Spleen (tissue), 11 donors: ENCODE data around the gene TBX4. TPM values are rescaled to one million over a fixed set of nuclear protein-coding genes. Genes with fewer than 3 reads are reported as not detected.

ENCODE experiments used
- DNase-seq: peaks from one replicate; pipeline ENCODE4 v3.0.0-alpha.2; 2020
- H3K27ac ChIP-seq, 8 donors: fragments of 200-600 bp; sonication (generic) in 7 of 8; 1 replicate in 4 of 8; 2 replicates in 4 of 8; pipeline versions ENCODE4 v1.5.0 to v1.8.0; 2016 to 2021; ENCODE audit warnings: inconsistent platforms in 4 of 8, mild to moderate bottlenecking in 4 of 8, moderate library complexity in 1 of 8
- H3K27me3 ChIP-seq, 7 donors: fragments of 200-600 bp; sonication (generic) in 6 of 7; replicated peaks in 1 of 7; 1 replicate in 4 of 7; 2 replicates in 3 of 7; pipeline versions ENCODE4 v1.5.0 to v1.8.0; 2016 to 2021; ENCODE audit warnings: inconsistent platforms in 3 of 7, mild to moderate bottlenecking in 1 of 7
- H3K36me3 ChIP-seq, 6 donors: fragments of 200-600 bp; sonication (generic) in 5 of 6; 1 replicate in 4 of 6; 2 replicates in 2 of 6; pipeline versions ENCODE4 v1.5.0 to v1.8.0; 2016 to 2021; ENCODE audit warnings: inconsistent platforms in 2 of 6
- H3K4me1 ChIP-seq, 6 donors: fragments of 200-600 bp; sonication (generic) in 5 of 6; 1 replicate in 3 of 6; 2 replicates in 3 of 6; pipeline versions ENCODE4 v1.5.0 to v1.8.0; 2016 to 2021; ENCODE audit warnings: inconsistent platforms in 3 of 6
- H3K4me3 ChIP-seq, 8 donors: fragments of 200-600 bp; sonication (generic) in 7 of 8; 1 replicate in 4 of 8; 2 replicates in 4 of 8; pipeline versions ENCODE4 v1.5.0 to v1.8.0; 2016 to 2021; ENCODE audit warnings: inconsistent platforms in 4 of 8, mild to moderate bottlenecking in 4 of 8, moderate library complexity in 2 of 8
- H3K9me3 ChIP-seq, 8 donors: fragments of 200-600 bp; sonication (generic) in 7 of 8; 1 replicate in 4 of 8; 2 replicates in 4 of 8; pipeline versions ENCODE4 v1.5.0 to v1.8.0; 2016 to 2021; ENCODE audit warnings: inconsistent platforms in 4 of 8
- CTCF ChIP-seq, 11 experiments: fragments of 200-600 bp in 7 of 11; fragments of 450-650 bp in 4 of 11; sonication (generic) in 4 of 11; IDR thresholded peaks in 8 of 11; conservative IDR thresholded peaks in 3 of 11; 1 replicate in 7 of 11; 2 replicates in 4 of 11; pipeline versions ENCODE4 v1.4.0 to v1.8.0; 2016 to 2021; ENCODE audit warnings: antibody characterized with exemption in 11 of 11, inconsistent platforms in 4 of 11, mild to moderate bottlenecking in 1 of 11
- POLR2A ChIP-seq, 3 donors: fragments of 450-650 bp; IDR thresholded peaks; one replicate each; pipeline ENCODE4 v1.5.1; 2017; ENCODE audit warnings: antibody characterized with exemption in 3 of 3, mild to moderate bottlenecking in 1 of 3
- POLR2AphosphoS5 ChIP-seq, 3 donors: sonication (generic); formaldehyde crosslinking; IDR thresholded peaks; one replicate each; pipeline ENCODE4 v1.5.1; 2017; ENCODE audit warnings: antibody characterized with exemption in 3 of 3
- WGBS, 5 donors: extraction: QIAGEN DNeasy Blood & Tissue Kit in 3 of 5; methylation state at CpG; one replicate each; pipeline versions ENCODE4 v1.1.5 to v1.1.7; 2013 to 2018; 5-methylcytosine and 5-hydroxymethylcytosine counted together
- intact Hi-C: fragments of 100-400 bp; cut with DNase I; formaldehyde crosslinking; loops from one replicate; pipeline ENCODE4 v1.15.0; 2023; ENCODE audit warnings: low total_unique reads
- polyA plus RNA-seq, 3 donors: library from polyadenylated mRNA; stranded (reverse); fragments of 200-250 nt; gene quantifications; one replicate each; pipeline ENCODE4 v1.2.1, GENCODE V29; 2013
- total RNA-seq, 7 donors: library from RNA; depleted of rRNA in 3 of 7; stranded (reverse); fragments of >200 nt in 3 of 7; fragmentation: NEBNext Ultra II Directional in 4 of 7; extraction: Animal tissue kit (Norgen Biotek cat#: 25700) in 4 of 7; gene quantifications; one replicate each; pipeline versions ENCODE4 v1.1.0 to v1.2.1, GENCODE V29; 2016 to 2021
- donor health status: healthy with polysubstance abuse.
- donor health status: DM: no; HTN: no; CAD: no; lungs with moderate emphysema.
- donor health status: DM: no; HTN: no; CAD: no.
- donor health status: Bipolar disorder and iron deficiency.
- donor health status: healthy.
- donor health status: DM: no; HTN: no; CAD: no.
- donor health status: DM: yes; HTN: yes; CAD: no.

TBX4 gene
- total and polyA plus RNA-seq, 10 donors = not detected

GRCh38 chr17:61412860-61413660 lies 39.2 kb upstream of the TBX4 start:
- H3K4me3 ChIP-seq = peak overlapping the region; percentile 28 to 75 (median 60)
- TF ChIP-seq CTCF (IDR thresholded peaks at IDR 0.05 in 8 of 11, conservative IDR thresholded peaks at IDR 0.05 in 3 of 11) (no peak), POLR2A (IDR thresholded peaks at IDR 0.05) (no peak), POLR2AphosphoS5 (IDR thresholded peaks at IDR 0.05) (no peak)
- intact Hi-C loops = loop anchor here (10.0 kb wide), 1 partner anchor 688 kb away; no protein-coding TSS in a partner anchor
- 12 to 53% (median 13%) methylated on average over 9 to 38 of the region's 38 CpGs for WGBS, 5 donors
- H3K27ac ChIP-seq = peak overlapping the region in 7 of 8 donors; percentile 69 to 84 (median 76)
- no peaks in the 10 kb centered on the region for H3K9me3 ChIP-seq
- H3K36me3 ChIP-seq = peaks cover 0 to 9% (median 0%) of the 10 kb centered on the region in 6 donors
- DNase-seq = no peak
- H3K27me3 ChIP-seq = peaks cover 3 to 93% (median 56%) of the 10 kb centered on the region in 7 donors
- H3K4me1 ChIP-seq = peaks cover 31 to 83% (median 66%) of the 10 kb centered on the region in 6 donors

- H3K9me3 ChIP-seq = no peaks in the 10 kb centered on the region
- WGBS, 5 donors = 87 to 95% (median 94%) methylated on average over 8 of the region's 8 CpGs
- H3K4me3 ChIP-seq = peak overlapping the region in 3 of 8 donors; percentile 61 to 75 (median 65)
- peaks cover 27 to 77% (median 59%) of the 10 kb centered on the region in 6 donors for H3K4me1 ChIP-seq
- TF ChIP-seq POLR2AphosphoS5 (IDR thresholded peaks at IDR 0.05) (no peak), CTCF (IDR thresholded peaks at IDR 0.05 in 8 of 11, conservative IDR thresholded peaks at IDR 0.05 in 3 of 11) (no peak), POLR2A (IDR thresholded peaks at IDR 0.05) (no peak)
- peak overlapping the region in 3 of 8 donors; percentile 28 to 84 (median 76) for H3K27ac ChIP-seq
- H3K27me3 ChIP-seq = peaks cover 3 to 93% (median 49%) of the 10 kb centered on the region in 7 donors
- peak; percentile 37 for DNase-seq
- peaks cover 0 to 2% (median 0%) of the 10 kb centered on the region in 6 donors for H3K36me3 ChIP-seq
- intact Hi-C loops = loop anchor here (10.0 kb wide), 1 partner anchor 689 kb away; no protein-coding TSS in a partner anchor
These were observed 38.5 kb upstream of the TBX4 start for GRCh38 chr17:61413661-61414126.

- peaks cover 21 to 70% (median 53%) of the 10 kb centered on the region in 6 donors for H3K4me1 ChIP-seq
- DNase-seq = no peak
- intact Hi-C loops = loop anchor here (10.0 kb wide), 1 partner anchor 690 kb away; no protein-coding TSS in a partner anchor
These were observed 37.9 kb upstream of the TBX4 start for GRCh38 chr17:61414141-61414935.

More at GRCh38 chr17:61414141-61414935, 37.9 kb upstream of the TBX4 start:
- Histone ChIP-seq H3K36me3 (no peaks in the 10 kb centered on the region), H3K9me3 (no peaks in the 10 kb centered on the region), H3K27me3 (peaks cover 3 to 89% (median 43%) of the 10 kb centered on the region in 7 donors), H3K4me3 (no peak overlapping the region), H3K27ac (peak overlapping the region in 5 of 8 donors; percentile 13 to 84 (median 36))
- TF ChIP-seq POLR2A (IDR thresholded peaks at IDR 0.05) = no peak
- no peak for TF ChIP-seq CTCF (IDR thresholded peaks at IDR 0.05 in 8 of 11, conservative IDR thresholded peaks at IDR 0.05 in 3 of 11)
- peak; percentile 32 to 69 (median 53) for TF ChIP-seq POLR2AphosphoS5 (IDR thresholded peaks at IDR 0.05)
- WGBS, 5 donors = 62 to 79% (median 73%) methylated on average over 15 to 16 of the region's 16 CpGs
